NCI-H1048 (cell line): ENCODE results near the gene POLR1A.

Experiments
- DNase-seq: peaks from one replicate; lab custom pipeline; 2025; lab: John Stamatoyannopoulos, UW

The POLR1A gene

DNA sequence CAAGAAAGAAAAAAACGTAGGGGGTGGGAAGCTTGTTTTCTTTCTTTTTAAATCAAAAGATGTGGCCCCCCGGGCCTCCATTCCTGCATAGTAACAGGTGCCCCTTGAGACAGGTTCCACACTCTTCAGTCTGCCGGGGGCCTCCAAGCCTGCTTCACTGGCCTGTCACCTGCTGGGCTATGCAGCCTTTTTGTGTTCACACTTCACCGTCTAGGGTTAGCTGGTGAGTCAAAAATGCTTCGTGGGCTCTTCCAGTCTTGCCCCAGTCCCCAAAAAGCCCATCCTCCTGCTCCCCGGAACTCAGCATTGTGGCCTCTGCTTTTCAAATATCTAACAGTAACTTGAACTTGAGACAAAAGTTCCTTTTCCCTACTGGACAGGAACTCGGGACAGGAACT lies 67.9 kb downstream of the POLR1A start:
- DNase-seq = no peak

DNA sequence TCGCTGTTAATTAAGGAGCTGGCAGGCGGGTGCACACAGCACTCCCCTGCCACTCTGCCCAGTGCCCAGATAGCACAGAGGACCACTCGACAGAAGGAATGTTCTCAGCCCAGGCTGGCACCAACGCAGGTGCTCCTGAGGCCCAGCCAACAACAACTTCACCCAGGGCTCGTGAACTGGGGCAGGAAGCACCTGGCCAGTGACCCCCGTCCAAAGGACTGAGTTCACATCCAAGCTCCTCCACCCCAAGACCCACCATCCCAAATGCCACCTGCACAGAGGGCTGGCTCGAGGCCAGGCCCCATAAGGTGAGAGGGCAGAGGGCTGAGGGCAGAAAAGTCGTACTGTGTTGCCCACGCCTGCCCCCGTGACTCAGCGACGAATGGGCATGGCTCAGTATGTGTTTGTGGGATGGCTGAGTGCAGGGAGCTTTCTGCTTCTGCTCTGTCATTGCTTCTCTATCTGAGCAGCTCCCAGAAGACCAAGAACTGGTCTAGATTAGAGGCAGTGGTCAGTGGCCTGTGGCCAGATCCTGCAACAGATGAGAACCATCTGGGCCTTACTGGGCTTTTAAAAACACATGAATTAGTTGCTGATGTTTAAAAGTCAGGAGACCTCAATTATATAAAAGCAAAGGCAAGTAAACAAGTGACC lies 68.4 kb downstream of the POLR1A start:
- DNase-seq = no peak

GRCh38 chr2:86036669-86037138 lies 69.0 kb downstream of the POLR1A start:
- no peak for DNase-seq

DNA sequence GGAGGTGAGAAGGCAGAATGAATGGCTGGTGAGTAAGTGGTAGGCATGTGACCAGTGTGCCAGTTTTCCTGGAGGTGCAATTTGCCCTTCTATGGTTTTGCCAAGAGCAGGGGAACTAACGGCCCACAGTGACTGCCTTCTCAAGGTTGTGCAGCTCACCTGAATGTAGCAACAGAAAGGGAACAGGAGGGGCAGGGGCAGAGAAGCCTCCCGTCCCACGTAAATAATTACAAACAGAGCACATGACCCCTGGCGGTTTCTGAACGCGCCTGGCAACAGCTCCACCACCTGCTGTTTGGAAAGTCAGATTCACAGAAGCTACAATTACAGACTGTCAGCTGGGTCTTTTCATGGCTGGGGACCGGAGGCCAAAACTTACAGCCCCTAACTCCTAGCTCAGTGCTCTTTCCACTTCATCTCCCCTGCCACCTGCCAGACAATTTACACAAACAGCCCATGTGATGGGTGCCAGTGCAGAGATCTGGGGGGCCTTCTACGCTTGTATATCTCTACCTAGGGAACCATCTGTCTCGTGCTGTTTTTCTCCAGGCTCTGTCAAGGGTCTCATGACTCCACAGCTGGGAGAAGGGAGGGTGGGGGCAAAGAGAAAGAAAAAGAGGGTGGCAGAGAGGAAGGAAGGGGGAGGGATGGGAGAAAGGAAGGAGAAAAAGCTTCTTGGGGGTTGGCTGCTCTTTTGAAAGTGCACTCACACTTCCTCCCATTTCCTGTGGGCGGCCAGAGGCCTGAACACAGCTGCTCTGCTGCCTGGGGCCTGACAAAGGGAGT lies 69.6 kb downstream of the POLR1A start:
- no peak for DNase-seq

DNA sequence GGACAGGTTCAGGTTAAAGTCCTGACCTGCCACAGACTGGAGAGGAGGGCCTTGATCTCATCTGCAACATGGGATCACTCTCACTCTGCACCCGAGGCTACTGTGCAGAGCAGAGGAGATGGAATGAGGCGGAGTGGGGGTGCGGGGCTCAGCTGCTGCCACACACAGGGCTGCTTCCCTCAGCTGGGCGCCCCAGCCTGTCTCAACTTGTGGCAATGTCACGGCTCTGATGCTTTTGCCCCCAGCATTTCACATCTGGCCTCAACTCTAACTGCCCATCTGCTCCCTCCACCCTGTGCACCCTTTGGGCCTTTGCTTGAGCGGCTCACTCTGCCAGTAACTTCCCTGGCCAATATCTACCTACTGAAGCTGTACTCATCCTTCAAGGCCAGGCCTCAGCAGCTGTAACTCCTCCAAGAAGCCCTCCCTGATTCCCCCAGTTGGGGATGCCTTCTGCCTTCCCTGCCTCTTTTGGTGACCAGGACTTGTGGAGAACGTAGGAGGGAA lies 70.3 kb downstream of the POLR1A start:
- DNase-seq = no peak

DNA sequence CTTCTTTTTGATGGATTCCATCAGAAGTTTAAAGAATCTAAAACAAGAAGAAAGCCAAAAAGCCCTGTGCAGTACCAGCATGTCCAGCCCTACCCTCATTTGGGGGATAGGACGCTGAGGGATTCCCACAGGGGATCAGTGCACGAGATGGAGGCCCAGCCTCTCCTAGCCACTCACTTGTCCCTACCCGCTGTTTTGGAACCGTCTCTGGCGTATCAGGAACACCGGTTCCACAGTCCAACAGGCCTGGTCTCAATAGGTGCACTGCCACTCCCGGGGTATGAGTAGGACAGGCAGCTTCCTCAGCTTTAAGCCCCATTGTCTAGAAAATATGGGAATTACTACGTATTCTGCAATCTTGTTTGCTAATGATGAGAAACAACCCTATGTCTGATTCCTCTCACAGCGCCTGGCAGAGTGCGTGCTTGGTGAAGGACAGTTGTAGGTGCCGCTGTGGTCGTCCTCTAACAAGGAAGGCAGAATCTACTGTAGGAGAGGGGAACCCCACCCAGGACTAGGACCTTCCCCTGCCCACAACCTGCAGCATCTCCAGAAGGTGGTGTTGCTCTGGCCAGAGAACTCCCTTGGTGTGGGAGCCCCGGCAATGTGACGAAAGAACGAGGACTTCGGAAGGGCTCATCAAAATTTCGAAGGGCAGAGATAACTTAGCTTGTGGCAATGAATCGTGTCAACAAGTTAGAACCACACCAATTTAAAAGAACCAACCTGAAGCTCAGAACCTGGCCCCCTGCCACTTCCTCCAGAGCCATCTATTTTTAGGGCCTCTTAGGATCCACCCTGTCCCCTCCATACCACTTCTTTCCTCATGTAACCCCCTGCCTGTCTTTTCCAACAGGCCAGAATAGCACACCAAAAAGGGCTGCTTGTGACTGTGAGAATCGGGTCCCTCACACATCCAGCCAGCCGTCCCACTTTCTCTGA lies 71.7 kb downstream of the POLR1A start:
- no peak for DNase-seq

DNA sequence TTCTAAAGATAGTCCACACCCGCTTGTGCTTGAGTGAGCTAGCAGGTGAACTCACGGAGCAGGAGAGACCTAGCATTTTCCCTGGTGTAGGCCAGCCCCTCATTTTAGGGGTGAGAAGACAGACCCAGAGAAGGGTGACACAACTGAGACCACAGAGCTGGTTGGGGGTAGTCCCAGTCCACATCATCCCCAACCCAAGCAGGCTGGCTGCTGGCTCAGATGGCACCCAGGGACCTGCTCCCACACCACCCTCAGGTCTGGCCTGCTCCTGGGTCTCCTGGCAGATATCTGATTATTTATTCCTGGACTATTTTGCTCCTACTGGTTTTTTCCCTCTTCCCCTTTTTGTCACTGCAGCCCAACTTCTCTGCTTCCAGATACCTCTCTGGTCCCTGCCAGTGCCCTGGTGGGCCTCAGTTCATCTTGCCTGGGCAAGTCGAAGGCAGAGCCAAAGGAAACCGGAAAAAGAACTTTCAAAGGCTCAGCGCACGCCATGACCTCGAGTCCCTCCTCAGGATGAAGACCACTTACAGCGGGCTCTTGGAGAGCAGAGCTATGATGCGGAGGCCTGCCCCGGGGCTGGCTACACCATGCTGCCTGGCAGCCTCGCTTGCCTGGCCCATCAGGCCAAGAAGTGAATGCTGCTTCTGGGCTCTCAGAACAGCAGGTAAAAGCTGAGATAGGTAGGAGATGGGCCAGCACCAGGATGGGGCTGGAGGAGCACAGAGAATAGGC lies 72.7 kb downstream of the POLR1A start:
- DNase-seq = no peak

DNA sequence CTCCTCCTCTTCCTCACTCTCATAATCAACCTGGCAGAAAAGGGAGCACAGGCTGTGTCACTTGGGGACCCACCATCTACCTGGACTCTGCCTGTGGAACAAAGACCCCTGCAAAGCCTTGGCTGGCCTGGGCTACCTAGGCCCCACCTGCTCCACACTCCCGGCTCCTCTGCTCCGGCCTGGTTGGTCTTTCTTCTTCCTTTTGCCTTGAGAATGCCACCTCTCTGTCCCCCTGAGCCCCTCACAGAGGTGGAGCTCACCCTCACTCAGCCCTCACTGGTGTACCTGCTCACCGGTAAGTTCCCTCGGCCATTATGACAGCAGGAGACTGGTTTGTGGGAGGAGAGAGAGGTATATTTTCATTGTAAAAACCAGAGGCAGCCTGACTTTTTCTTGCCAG lies 74.1 kb downstream of the POLR1A start:
- no peak for DNase-seq

DNA sequence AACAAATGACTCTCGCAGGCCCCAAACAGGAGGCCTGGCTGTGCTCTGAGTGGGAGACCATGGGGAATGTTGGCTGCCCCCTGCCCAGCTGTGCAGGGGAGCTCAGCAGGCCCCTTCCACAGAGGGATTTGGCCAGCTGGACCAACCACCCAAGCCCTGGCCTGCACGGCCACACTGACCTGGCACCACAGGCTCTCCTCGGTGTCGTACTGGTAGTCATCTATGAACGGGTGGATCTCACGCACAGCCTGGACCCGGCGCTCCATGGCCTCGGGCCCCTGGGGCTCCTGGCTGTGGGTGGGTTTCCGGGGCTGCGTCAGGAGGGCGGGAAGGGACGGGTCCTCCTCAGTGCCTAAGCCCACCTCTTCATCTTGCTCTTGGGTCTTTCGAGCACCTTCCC lies 74.5 kb downstream of the POLR1A start:
- no peak for DNase-seq

DNA sequence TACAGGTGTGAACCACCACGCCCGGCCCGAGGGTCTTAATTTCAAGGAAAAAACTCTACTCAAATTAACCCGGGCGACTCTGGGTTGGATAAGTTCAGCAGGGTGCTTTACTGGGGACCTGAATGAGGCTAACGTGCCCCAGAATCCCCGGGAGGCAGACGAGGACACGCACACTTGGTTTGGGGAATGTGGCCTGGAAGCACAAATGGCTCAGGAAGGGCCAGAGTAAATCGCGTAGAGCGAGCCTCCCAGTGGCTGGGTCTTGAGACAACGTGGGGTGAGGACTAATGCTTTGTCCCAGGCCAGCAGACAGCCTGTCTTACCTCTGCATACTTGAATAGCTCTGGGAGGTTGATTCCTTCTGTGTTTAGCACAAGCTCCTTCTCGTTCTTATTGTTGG lies 75.8 kb downstream of the POLR1A start:
- DNase-seq = no peak

GRCh38 chr2:86028766-86029381 lies 76.8 kb downstream of the POLR1A start:
- no peak for DNase-seq

GRCh38 chr2:86027922-86028765 lies 77.5 kb downstream of the POLR1A start:
- no peak for DNase-seq

- DNase-seq = no peak
Measured at GRCh38 chr2:86027196-86027921, 78.3 kb downstream of the POLR1A start.

- DNase-seq = no peak
Measured at GRCh38 chr2:86026744-86027065, 79.0 kb downstream of the POLR1A start.

GRCh38 chr2:86025976-86026743 lies 79.5 kb downstream of the POLR1A start:
- DNase-seq = no peak

DNA sequence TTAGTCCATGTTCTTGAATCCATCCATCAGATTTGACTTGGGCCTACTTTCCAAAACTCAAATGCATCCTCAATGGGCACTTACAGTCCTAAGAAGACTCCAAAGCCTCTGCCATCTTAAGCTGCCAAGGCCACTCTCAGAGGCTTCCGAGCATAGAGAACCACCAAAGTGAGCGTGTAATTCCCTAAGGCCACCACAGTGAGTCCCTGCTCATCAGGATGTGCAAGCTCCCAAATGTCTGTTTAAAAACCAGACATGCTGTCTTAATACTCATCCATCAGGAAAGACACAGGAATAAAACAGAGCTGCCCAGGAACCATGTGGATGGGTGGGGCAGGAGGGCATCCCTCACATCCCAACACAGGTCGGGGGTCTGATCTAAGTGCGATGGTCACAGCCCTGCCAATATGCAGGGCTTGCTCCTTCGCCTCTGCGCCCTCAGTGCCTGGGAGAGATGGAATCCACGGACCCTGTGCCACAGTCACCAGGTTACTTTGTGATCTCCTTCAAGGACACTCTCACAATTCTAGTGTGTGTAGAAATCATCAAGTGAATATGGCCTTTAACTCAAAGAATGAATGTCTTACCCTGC lies 80.4 kb downstream of the POLR1A start:
- no peak for DNase-seq

DNA sequence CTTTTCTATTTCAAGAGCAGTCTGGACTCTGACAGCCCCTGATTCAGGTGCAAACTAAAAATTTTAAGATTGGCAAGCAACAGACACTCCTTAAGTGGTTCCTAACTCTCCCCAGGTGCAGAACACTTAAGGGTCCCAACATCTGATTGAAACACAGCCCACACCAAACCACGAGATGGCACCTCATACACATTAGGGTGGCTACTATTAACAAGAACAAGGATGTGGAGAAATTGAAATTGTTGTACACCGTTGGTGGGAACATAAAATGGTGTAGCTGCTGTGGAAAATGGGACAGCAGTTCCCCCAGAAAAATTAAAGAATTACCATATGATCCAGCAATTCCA lies 82.3 kb downstream of the POLR1A start:
- DNase-seq = no peak

DNA sequence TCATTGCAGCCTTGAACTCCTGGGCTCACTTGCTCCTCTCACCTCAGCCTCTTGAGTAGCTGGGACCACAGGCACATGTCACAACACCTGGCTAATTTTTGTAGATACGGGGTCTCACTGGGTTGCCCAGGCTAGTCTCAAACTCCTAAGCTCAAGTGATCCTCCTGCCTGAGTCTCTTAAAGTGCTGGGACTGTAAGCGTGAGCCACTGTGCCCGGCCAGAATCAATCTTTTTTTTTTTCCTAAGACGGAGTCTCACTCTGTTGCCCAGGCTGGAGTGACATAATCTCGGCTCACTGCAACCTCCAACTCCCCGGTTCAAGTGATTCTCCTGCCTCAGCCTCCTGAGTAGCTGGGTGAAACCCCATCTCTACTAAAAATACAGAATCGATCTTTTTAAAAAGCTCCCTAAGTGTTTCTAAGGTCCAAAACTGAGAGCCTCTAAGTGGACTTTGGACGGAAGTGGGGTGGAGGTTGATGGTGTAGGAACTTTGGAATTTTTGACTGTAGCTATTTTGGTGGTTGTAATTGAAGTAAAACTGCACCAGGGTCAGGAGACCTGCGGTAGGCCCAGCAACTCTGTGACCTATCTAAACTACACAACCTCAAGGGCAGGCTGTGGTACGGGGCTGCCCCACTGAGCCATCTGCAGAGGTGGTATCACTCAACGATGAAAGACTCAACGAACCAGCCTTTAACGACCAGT lies 82.9 kb downstream of the POLR1A start:
- DNase-seq = no peak
